Inflammatory macrophage treated with lipopolysaccharide for 1 hour (primary cell): ENCODE results near the gene DOCK1.

Experiments used
- DNase-seq, 2 donors: peaks; one replicate each; pipeline ENCODE4 v3.0.0-alpha.2; 2020 to 2022

DOCK1 gene

GRCh38 chr10:127415116-127415515 lies 509.9 kb downstream of the DOCK1 start:
- no peak for DNase-seq

- DNase-seq, result no peak
Measured at GRCh38 chr10:127415901-127416581, 510.8 kb downstream of the DOCK1 start.

- no peak for DNase-seq
Measured at GRCh38 chr10:127417031-127417430, 511.8 kb downstream of the DOCK1 start.

- DNase-seq, result no peak
Measured at GRCh38 chr10:127417686-127418401, 512.6 kb downstream of the DOCK1 start.

DNA sequence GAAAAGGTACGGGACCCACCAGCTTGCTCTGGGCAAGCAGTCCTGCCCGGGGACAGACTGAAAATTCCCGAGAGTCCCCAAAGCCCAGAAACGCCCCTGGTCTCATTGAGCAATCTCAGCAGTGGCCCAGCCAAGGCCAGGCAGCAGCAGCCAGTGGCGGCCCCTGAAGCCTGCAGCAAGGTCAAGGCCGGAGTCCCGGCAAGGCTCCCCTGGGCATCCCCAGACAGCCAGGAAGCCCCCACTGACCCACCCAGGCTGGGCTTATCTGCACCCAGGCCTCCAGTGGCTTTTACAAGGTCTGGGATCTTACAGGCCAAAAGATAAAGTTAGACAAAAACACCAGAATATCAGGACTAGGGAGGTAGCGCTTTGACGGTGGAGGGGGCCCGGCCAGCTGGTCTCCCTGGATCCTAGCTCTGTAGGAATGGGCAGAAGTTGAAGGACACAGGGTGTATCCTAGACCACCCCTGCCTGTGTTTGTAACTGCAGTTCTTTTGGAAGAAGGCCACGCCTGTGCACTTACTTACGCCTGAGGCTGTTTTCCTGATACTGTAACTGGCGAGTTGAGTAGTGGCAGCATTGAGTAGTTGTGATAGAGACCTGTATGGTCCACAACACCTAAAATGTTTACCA lies 513.4 kb downstream of the DOCK1 start:
- DNase-seq, result no peak

DNA sequence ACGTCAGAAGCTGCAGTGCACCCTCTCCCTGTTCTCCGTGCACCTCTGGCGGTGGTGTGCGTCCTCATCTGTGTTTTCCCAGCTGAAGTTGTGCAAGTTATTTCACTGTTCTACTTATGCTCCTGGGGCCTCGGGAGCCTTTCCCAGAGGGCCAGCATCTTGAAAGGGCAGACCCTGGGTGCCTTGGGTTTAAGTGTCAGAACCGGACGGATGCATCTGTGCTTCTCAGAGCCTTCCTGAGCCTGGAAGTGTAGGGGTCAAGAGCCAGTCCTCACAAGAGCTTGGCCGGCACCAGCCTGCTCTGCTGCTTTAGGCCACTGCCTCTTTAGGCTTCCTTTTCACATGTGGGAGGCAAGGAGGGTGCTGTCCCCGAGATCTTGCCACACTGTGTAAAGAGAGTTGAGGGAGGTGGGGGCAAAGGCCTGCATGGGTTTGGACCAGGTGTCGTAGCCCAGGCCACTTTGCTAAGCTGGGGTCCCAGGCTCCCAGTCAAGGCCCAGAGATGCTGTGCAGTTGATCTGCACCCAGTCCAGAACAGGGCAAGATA lies 515.0 kb downstream of the DOCK1 start:
- DNase-seq, result no peak

DNA sequence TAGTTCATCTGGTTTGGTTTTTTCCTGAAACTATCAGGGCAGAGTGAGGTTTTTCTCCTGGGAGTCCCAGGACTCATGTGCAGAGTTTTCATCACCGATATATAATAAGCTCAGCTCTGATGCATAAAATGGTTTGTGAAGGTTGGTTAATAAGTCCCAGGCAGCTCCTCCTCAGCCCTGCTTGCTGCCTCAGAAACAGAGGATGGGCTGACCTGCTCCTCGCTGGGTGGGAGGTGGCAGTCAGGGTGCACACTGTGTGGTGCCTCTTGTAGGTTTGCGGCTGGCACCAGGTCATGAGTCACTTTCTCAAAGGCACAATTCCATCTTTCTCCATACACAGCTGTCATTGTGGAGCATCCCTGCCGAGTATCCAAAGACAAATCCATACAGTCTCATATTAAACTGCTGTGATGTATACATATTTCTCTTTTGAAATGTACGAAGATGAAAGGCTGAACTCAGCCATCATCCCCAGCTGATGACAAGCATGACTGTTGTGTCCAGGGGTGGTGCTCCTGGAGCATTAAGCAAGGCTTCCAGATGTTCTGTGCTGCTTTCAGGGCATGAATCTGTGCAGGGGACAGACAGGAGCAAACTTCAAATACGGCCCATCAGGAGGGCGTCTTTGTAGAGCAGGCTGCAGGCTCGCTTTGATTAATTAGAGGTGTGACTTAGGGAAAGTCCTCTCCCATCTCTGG lies 518.1 kb downstream of the DOCK1 start:
- no peak for DNase-seq

- DNase-seq, result no peak
Measured at GRCh38 chr10:127424594-127425264, 519.5 kb downstream of the DOCK1 start.

GRCh38 chr10:127426746-127427145 lies 521.5 kb downstream of the DOCK1 start:
- DNase-seq, result no peak

DNA sequence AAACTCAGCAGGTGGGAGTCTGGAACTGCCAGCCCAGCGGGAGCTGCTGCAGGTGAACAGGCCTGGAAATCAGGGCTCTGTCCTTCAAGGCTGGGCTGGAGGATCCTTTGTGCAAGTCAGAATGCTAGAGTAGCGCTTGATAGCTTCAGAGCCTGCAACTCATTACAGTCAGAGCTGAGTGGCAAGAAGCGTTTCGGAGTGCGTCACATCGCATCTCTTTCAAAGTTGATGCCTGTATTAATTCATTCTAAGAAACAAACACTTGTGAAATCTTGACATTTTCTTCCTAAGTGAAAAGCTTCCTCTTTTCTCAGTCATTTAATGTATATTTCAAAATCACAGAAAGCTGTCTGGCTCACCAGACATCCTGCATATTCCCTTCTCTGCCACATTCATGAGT lies 522.7 kb downstream of the DOCK1 start:
- no peak for DNase-seq

GRCh38 chr10:127428385-127428980 lies 523.3 kb downstream of the DOCK1 start:
- no peak for DNase-seq

DNA sequence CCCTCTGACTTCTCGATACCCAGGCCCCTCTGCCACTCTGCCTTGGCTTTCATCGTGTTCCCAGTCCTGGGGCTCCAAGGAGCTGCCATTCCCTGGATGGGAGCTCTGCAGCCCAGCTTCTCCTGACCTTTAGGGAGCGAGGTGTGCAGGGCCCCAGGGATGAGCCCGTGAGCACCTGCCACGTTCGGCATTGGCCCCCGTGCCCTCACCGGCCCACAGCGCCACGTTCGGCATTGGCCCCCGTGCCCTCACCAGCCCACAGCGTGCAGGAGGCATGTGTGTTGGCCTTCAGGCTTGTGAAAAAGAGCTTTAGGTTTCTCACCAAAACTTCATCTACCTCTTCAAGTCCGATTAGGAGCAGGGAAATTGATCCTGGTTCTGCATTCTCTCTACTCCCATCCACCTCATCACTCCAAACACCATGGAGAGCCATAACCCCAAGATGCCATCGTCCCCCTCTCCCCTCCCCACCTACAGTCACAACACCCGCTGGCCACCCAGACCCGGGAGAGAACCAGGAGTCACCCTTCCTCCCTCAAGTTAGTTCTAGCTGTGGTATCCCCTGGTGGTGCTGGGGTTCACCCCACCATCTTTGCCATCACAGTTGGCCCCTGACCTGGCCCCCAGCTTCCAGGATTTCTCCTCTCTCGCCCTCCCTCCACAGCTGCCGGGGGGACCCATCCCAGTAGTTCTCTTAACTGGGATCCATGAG lies 524.5 kb downstream of the DOCK1 start:
- no peak for DNase-seq

DNA sequence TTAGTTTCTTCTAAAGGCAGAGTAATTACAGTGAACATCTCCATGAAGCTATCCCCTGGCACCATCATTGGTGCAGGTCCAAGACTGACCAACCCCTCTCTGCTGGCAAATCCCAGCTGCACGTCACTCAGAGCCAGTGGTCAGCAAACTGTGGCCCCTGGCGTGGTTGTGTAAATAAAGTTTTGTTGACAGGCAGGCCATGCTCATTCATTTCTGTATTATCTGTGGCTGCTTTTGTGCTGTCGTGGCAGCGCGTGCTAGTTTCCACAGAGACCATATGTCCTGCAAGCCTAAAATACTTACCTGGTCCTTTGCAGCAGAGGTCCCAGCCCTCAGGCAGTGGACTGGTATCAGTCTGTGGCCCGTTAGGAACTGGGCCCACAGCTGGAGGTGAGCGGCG lies 526.3 kb downstream of the DOCK1 start:
- no peak for DNase-seq

- no peak for DNase-seq
Measured at GRCh38 chr10:127434006-127434405, 528.8 kb downstream of the DOCK1 start.

DNA sequence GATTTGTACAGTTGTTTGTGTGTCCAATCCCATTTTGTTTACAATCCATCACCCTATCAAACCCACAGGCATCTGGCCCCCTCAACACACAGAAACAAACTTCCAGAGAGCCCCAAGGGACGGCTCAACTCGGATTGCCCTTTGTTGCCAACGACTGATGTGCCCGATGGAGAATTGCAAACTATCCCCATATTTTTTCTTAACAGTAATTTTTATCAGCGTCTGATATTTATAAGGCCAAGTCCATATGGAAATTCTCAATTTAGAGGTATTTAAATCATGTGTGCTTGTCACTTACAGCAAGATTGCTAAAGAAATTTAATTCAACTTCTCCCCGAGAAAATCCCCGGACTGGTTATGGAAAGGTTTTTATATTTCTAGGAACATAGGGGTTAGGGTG lies 530.0 kb downstream of the DOCK1 start:
- no peak for DNase-seq

GRCh38 chr10:127440371-127440770 lies 535.1 kb downstream of the DOCK1 start:
- DNase-seq, result no peak

- no peak for DNase-seq
Measured at GRCh38 chr10:127441350-127442219, 536.4 kb downstream of the DOCK1 start.

DNA sequence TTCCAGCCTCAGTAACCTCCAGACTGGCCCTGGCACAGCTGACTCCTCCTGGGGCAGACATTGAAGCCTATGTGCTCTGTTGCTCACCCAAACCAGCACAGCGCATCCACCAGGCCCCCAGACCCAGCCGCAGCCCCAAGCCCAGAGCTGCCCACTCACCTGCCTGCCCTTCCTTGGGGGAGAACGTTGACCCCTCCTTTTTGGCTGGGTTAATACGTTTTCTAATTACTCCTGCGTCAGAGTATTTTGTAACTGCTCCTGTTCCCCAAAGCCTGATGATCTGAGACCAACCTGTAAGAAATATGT lies 536.9 kb downstream of the DOCK1 start:
- DNase-seq, result no peak

- no peak for DNase-seq
Measured at GRCh38 chr10:127444155-127444554, 538.9 kb downstream of the DOCK1 start.

GRCh38 chr10:127447197-127447596 lies 542.0 kb downstream of the DOCK1 start:
- DNase-seq, result no peak

DNA sequence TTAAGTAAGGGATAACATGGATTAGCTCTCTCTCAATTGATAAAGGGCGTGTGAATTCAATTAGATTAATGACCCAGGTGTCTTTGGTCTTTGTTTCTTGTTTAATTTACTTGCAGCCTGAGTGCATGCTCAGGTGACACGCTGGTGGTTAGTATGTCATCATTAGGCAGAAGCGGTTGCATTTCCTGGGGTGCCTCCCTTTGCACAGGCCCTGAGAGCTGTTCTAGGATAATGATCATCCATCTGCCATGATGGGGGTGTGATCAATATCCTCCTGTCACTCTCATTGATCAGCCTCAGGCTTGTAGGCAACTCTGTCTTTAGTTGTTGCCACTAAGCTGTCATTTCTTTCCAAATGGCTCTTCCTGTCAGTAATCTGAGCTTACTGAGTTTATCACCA lies 544.3 kb downstream of the DOCK1 start:
- DNase-seq, result no peak
